ENCODE results near the gene IL1RAP.

The IL1RAP gene

GRCh38 chr3:190577225-190577624 is 63.3 kb downstream of the IL1RAP start:
- DNase-seq (ENCODE audit: low spot score): no peak

DNA sequence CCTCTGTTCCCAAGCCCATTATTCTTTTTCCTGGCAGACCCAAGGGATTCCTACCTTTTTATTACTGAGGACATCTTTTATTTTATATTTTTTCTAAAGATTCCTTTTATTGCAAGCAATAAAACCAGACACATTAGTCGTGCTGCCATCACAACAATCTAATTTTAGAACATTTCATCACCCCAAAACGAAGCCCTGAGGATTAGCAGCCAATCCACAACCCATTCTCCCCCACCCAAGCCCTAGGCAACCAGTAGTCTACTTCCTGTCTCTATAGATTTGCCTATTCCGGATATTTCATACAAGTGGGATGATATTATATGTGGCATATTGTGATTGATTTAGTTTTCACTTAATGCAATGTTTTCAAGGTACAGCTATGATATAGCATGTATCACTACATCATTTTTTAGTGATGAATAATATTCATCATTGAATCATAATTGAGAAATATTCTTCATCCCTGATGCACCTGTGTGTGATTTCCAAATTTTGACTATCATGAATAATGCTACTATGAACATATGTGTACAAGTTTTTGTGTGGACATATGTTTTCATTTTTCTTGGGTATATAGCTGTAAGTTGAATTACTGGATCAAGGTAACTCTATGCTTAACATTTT is 65.7 kb downstream of the IL1RAP start:
- DNase-seq (ENCODE audit: low spot score): no peak

GRCh38 chr3:190580417-190580816 is 66.5 kb downstream of the IL1RAP start:
- no peak for DNase-seq (ENCODE audit: low spot score)

DNA sequence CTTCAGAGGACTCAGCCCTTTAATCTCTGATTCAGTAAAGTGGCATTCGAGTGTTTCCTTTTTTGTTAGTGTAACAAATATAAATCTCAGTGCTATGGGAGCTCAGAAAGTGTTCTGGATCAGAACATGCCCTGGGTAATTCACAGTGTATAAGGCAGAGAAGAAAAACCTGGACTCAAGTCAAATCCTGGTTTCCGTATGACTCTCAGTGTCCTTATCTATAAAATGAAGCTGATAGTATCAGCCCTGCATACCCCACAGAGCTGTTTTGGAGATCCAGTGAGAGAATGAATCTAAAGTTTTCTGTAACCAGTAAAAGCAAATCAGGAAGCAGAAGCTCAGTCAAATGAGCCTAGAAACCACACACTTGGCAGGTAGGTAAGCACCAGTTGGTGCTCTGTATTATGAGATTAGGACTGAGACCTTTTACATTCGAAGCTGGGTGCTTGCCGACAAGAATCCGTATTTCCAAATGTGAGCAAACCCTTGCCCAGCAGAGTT is 67.2 kb downstream of the IL1RAP start:
- DNase-seq (ENCODE audit: low spot score): no peak

GRCh38 chr3:190582667-190583066 is 68.8 kb downstream of the IL1RAP start:
- no peak for DNase-seq (ENCODE audit: low spot score)

GRCh38 chr3:190585805-190586630 is 72.1 kb downstream of the IL1RAP start:
- peak; percentile 31 for DNase-seq (ENCODE audit: low spot score)

DNA sequence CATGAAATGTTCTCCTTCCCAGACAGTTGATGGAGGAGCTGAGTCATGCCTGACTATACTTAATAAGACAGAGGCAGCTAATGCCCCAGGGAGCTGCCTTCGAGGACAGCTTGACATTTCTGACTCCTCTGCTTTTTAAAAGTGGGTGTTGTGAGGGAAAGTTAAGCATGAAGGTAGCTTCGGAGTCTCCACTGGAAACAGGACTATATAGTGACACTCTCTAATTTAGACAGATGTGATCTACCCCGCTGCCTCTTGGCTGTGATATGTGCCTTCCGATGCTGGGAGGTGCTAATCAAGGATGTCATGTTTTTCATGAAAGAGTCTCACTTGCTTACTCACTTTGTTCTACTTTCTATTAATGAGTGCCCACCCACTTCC is 72.7 kb downstream of the IL1RAP start:
- DNase-seq (ENCODE audit: low spot score): peak; percentile 36

GRCh38 chr3:190588570-190588969 is 74.7 kb downstream of the IL1RAP start:
- no peak for DNase-seq (ENCODE audit: low spot score)

GRCh38 chr3:190589326-190589725 is 75.4 kb downstream of the IL1RAP start:
- no peak for DNase-seq (ENCODE audit: low spot score)

DNA sequence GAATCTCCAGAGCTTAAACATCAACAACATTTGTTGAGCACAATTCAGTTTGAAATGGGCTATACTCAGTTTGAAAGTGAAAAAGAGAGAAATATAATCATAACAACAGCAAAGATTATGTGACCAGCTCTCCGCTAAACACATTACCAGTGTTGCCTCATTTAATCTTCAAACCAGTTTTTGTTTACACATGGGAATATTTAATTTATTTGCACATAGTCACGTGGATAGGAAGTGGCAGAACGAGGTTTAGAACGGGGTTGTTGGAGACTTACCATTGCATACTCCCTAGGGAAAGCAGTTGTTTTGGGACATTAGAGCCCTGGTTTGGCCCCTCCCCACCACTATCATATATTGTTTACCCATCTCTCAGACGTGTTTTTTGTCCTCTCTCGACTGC is 77.2 kb downstream of the IL1RAP start:
- no peak for DNase-seq (ENCODE audit: low spot score)

DNA sequence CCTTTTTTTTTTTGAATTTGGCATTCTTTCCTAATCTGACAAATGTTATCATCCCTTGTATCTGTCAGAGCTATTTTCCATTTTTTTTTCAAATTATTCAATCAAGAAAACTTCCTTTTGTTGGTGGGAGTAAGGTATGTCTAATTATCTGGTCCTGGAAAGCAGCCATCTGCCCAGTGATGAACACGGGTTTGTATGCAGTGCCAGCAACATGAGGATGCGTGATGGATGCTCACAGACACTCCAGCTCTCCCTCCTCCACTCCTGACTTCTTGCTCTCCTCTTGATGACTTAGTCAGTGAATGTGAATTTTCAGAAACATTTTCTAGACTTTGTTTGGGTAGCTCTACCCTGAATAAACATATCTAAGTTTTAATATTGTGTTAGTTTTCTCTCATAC is 79.2 kb downstream of the IL1RAP start:
- no peak for DNase-seq (ENCODE audit: low spot score)

GRCh38 chr3:190594171-190594570 is 80.3 kb downstream of the IL1RAP start:
- no peak for DNase-seq (ENCODE audit: low spot score)

- DNase-seq (ENCODE audit: low spot score): no peak
Measured at GRCh38 chr3:190595179-190595795, 81.4 kb downstream of the IL1RAP start.

DNA sequence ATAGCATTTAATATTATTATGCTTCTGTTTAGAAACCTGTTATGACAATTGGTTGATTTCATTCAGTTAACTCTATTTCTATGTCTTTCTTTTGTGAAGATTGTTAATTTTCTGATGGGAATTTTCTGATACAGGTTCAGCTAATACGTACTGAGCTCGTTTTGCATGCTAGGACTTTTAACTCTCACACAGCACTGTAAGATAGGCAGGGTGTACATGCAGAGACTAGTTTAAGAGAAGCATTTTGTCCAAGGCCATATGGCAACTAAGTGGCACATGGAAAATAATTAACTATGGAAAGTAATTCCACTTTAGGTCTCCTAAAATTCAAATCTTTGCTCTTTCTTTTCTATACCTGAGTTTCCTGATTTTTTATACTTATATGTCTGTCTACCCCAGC is 81.9 kb downstream of the IL1RAP start:
- DNase-seq (ENCODE audit: low spot score): no peak

DNA sequence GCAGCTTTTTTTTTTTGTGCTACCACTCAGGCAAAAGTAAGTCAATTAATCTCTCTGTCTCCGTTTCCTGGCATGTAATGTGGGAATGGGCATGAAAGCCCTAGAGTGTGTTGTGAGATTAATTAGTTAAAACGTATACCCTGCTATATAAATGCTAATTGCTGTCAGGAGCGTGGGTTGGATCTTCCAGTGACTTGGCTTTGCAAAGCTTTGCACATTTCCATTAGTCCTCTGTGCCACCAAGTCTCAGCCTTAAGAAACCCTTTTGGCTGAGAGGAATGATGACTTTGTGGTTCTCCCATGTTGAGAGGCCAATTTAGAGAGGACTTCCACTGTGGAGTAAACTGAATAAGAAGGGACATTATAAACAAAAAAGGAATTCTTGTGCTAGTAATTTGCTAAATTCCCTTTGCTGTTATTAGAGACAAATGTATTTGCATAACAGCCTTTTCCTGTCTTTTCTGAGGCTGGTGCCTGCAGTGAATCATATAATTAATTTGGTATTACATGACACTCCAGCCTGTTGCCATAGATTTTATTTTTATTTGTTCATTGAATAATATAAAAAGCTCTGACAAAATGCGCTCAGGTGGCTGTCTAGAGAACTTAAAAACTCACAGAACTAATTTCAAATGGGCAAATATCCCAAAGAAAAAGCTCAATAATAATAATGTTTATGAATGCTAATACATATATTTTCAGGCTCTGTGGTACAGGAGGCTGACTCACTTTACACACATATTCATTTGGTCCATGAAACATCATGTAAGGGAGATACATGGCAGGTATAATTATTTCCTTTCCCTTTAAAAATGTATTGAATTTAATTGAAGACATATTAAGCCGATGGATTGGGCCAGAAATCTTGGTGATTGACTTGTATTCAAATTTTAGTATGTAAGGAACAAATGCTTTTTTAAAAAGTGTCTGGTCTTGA is 82.7 kb downstream of the IL1RAP start:
- no peak for DNase-seq (ENCODE audit: low spot score)

DNA sequence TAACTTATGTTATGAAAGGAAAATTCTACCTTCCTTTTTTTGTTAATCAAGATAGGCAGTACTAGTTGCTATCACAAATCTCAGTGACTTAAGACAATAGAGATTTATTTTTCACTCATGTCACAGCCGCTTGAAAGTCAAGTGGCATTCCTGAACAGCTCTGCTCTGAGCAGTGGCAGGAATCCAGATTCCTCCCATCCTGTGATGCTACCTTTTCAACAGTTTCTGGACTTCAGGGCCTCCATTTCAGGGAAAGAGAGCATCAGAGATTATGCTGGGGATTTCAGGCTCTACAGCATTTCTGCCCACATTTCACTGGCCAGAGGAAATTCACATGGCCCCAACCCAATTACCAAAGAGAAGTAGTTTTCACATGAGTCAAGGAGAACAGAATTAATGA is 83.4 kb downstream of the IL1RAP start:
- no peak for DNase-seq (ENCODE audit: low spot score)

DNA sequence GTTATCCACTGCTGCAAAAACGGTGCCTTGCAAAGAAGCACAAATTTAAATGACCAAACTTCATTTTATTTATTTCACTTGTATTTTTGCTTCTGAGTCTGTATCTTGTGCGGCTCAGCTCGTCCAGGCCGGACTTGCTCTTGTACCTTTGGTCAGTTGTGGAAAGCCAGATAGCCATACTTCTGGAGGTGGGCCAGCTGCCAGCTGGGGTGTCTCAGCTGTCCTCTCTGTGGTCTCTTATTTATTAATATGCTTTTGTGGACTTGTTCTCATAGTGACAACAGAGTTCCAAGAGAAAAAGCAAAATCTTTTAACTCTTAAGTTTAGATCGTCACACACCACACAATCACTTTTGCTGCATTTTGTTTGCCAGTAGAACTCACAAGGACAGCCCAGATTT is 87.7 kb downstream of the IL1RAP start:
- no peak for DNase-seq (ENCODE audit: low spot score)

GRCh38 chr3:190605385-190605784 is 91.5 kb downstream of the IL1RAP start:
- DNase-seq (ENCODE audit: low spot score): no peak

GRCh38 chr3:190606596-190606995 is 92.7 kb downstream of the IL1RAP start:
- DNase-seq (ENCODE audit: low spot score): no peak

- DNase-seq (ENCODE audit: low spot score): no peak
Measured at GRCh38 chr3:190607021-190607420, 93.1 kb downstream of the IL1RAP start.

- no peak for DNase-seq (ENCODE audit: low spot score)
Measured at GRCh38 chr3:190608850-190609589, 95.1 kb downstream of the IL1RAP start.
